Skeletal muscle satellite cell (primary cell): Measurements from ENCODE around the gene HIPK4.

Source experiments
- H3K27me3 ChIP-seq: 2 replicates; pipeline ENCODE4 v1.7.0; 2013; ENCODE audit warnings: low read length; ENCODE audit not compliant: control insufficient read depth, insufficient read depth
- H3K36me3 ChIP-seq: 2 replicates; pipeline ENCODE4 v1.7.0; 2013; ENCODE audit warnings: mild to moderate bottlenecking, control low read depth, low read length; ENCODE audit not compliant: insufficient read depth
- H3K4me1 ChIP-seq: 2 replicates; pipeline ENCODE4 v1.7.0; 2013; ENCODE audit warnings: low read length; ENCODE audit not compliant: control insufficient read depth, insufficient read depth
- H3K4me2 ChIP-seq: 2 replicates; pipeline ENCODE4 v1.7.0; 2013; ENCODE audit warnings: mild to moderate bottlenecking, low read length
- H3K4me3 ChIP-seq: 2 replicates; pipeline ENCODE4 v1.7.0; 2013; ENCODE audit warnings: low read length
- H3K9ac ChIP-seq: 2 replicates; pipeline ENCODE4 v1.7.0; 2013; ENCODE audit warnings: mild to moderate bottlenecking, low read depth, low read length, moderate library complexity
- H3K9me3 ChIP-seq: replicated peaks from 2 replicates; pipeline ENCODE4 v1.7.0; 2013; ENCODE audit warnings: mild to moderate bottlenecking, control low read depth, low read length

The HIPK4 gene

GRCh38 chr19:40398417-40399131 lies 8.6 kb upstream of the HIPK4 start:
- Histone ChIP-seq H3K27me3 (no peaks in the 10 kb centered on the region), H3K36me3 (no peaks in the 10 kb centered on the region), H3K4me2 (no peak overlapping the region), H3K9ac (no peak overlapping the region), H3K4me3 (no peak overlapping the region), H3K4me1 (peaks cover 4% of the 10 kb centered on the region), H3K9me3 (no peaks in the 10 kb centered on the region)

- no peaks in the 10 kb centered on the region for H3K9me3 ChIP-seq
- H3K36me3 ChIP-seq = no peaks in the 10 kb centered on the region
- no peak overlapping the region for H3K4me3 ChIP-seq
- H3K9ac ChIP-seq = no peak overlapping the region
- no peaks in the 10 kb centered on the region for H3K27me3 ChIP-seq
- no peak overlapping the region for H3K4me2 ChIP-seq
- no peaks in the 10 kb centered on the region for H3K4me1 ChIP-seq
These were observed 7.6 kb upstream of the HIPK4 start for GRCh38 chr19:40397568-40397906.

- Histone ChIP-seq H3K9ac (no peak overlapping the region), H3K4me3 (no peak overlapping the region), H3K36me3 (no peaks in the 10 kb centered on the region)
These were observed 7.0 kb upstream of the HIPK4 start for GRCh38 chr19:40396886-40397567.

GRCh38 chr19:40395956-40396355 lies 6.0 kb upstream of the HIPK4 start:
- no peak overlapping the region for H3K4me3 ChIP-seq
- H3K36me3 ChIP-seq = no peaks in the 10 kb centered on the region
- H3K9me3 ChIP-seq = no peaks in the 10 kb centered on the region
- no peaks in the 10 kb centered on the region for H3K27me3 ChIP-seq
- no peak overlapping the region for H3K4me2 ChIP-seq
- H3K9ac ChIP-seq = no peak overlapping the region
- H3K4me1 ChIP-seq = no peaks in the 10 kb centered on the region

More at GRCh38 chr19:40396886-40397567, 7.0 kb upstream of the HIPK4 start:
- Histone ChIP-seq H3K4me2 (no peak overlapping the region), H3K4me1 (no peaks in the 10 kb centered on the region), H3K9me3 (no peaks in the 10 kb centered on the region), H3K27me3 (no peaks in the 10 kb centered on the region)

GRCh38 chr19:40394816-40395210 lies 4.8 kb upstream of the HIPK4 start:
- H3K4me2 ChIP-seq = no peak overlapping the region
- H3K36me3 ChIP-seq = no peaks in the 10 kb centered on the region
- no peaks in the 10 kb centered on the region for H3K4me1 ChIP-seq
- no peaks in the 10 kb centered on the region for H3K27me3 ChIP-seq
- H3K9ac ChIP-seq = no peak overlapping the region
- H3K9me3 ChIP-seq = no peaks in the 10 kb centered on the region
- H3K4me3 ChIP-seq = no peak overlapping the region

- Histone ChIP-seq H3K27me3 (no peaks in the 10 kb centered on the region), H3K36me3 (no peaks in the 10 kb centered on the region), H3K4me1 (no peaks in the 10 kb centered on the region), H3K4me2 (no peak overlapping the region), H3K9me3 (no peaks in the 10 kb centered on the region), H3K9ac (no peak overlapping the region), H3K4me3 (no peak overlapping the region)
These were observed 4.2 kb upstream of the HIPK4 start for GRCh38 chr19:40393894-40394815.

GRCh38 chr19:40392894-40393517 lies 3.0 kb upstream of the HIPK4 start:
- H3K4me2 ChIP-seq = no peak overlapping the region
- H3K4me1 ChIP-seq = no peaks in the 10 kb centered on the region
- H3K9ac ChIP-seq = no peak overlapping the region
- H3K36me3 ChIP-seq = no peaks in the 10 kb centered on the region
- no peaks in the 10 kb centered on the region for H3K9me3 ChIP-seq
- no peaks in the 10 kb centered on the region for H3K27me3 ChIP-seq
- H3K4me3 ChIP-seq = no peak overlapping the region

- Histone ChIP-seq H3K36me3 (no peaks in the 10 kb centered on the region), H3K9me3 (no peaks in the 10 kb centered on the region), H3K4me1 (no peaks in the 10 kb centered on the region)
These were observed 2.1 kb upstream of the HIPK4 start for GRCh38 chr19:40392123-40392522.

GRCh38 chr19:40389404-40390083 lies 437 bp downstream of the HIPK4 start:
- Histone ChIP-seq H3K36me3 (no peaks in the 10 kb centered on the region), H3K4me2 (no peak overlapping the region), H3K9me3 (no peaks in the 10 kb centered on the region), H3K9ac (no peak overlapping the region), H3K4me3 (no peak overlapping the region), H3K27me3 (peaks cover 2% of the 10 kb centered on the region), H3K4me1 (no peaks in the 10 kb centered on the region)

More at GRCh38 chr19:40392123-40392522, 2.1 kb upstream of the HIPK4 start:
- H3K4me2 ChIP-seq = no peak overlapping the region
- H3K27me3 ChIP-seq = no peaks in the 10 kb centered on the region
- no peak overlapping the region for H3K4me3 ChIP-seq
- no peak overlapping the region for H3K9ac ChIP-seq

- H3K4me1 ChIP-seq = no peaks in the 10 kb centered on the region
- H3K9ac ChIP-seq = no peak overlapping the region
- peaks cover 2% of the 10 kb centered on the region for H3K27me3 ChIP-seq
- H3K9me3 ChIP-seq = no peaks in the 10 kb centered on the region
- H3K4me2 ChIP-seq = no peak overlapping the region
- H3K4me3 ChIP-seq = no peak overlapping the region
- no peaks in the 10 kb centered on the region for H3K36me3 ChIP-seq
These were observed 1.5 kb downstream of the HIPK4 start for GRCh38 chr19:40388481-40388880.

- Histone ChIP-seq H3K9ac (no peak overlapping the region), H3K36me3 (no peaks in the 10 kb centered on the region), H3K9me3 (no peaks in the 10 kb centered on the region), H3K4me3 (no peak overlapping the region), H3K4me2 (no peak overlapping the region), H3K4me1 (no peaks in the 10 kb centered on the region), H3K27me3 (peaks cover 2% of the 10 kb centered on the region)
These were observed 2.8 kb downstream of the HIPK4 start for GRCh38 chr19:40387155-40387554.
